ENCODE data around the gene CAPN5.

CAPN5 gene

DNA sequence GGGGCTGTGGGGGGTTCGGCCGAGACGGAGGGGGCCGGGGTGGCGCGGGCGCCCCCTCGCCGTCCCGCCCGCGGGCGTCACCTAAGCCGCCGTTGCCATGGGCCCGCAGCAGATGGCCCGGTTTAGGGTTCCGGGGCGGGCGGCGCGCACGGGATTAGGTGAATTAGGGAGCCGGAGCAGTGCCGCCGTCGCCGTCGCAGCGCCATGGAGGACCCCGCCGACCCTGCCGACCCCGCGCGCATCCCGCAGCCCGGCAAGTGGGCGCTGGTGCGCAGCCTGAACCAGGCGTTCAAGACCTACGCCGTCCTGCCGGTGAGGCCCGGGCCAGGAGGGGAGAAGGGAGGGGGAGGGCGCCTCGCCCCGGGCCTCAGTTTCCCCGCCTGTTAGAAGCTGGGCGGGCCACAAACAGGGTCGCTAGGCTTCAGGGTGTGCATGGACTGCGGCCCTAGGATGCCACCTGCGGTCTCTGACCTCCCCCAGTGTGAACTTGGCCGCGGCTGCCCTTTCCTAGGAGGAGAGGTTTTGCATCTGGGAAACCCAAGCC, 71.4 kb downstream of the CAPN5 start:
- DNase-seq: no peak

DNA sequence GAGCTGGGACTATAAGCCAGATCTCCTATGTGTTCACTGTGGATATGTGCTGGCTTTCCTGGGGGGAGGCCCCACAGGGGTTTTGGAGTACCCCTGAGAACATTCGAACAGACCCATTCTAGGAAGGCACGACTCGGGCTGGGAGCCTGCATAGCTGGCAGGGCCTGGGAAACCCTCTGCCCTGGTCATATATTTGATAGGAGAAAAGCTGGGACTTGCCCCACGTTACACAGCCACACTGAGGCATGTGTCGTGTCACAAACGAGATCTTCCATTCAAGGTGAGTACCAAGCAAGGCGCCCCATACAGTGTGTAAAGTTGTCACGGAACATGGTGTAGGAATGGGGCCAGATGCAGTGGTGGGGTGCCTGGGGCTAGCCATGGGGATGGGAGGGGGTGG, 72.4 kb downstream of the CAPN5 start:
- DNase-seq: no peak

DNA sequence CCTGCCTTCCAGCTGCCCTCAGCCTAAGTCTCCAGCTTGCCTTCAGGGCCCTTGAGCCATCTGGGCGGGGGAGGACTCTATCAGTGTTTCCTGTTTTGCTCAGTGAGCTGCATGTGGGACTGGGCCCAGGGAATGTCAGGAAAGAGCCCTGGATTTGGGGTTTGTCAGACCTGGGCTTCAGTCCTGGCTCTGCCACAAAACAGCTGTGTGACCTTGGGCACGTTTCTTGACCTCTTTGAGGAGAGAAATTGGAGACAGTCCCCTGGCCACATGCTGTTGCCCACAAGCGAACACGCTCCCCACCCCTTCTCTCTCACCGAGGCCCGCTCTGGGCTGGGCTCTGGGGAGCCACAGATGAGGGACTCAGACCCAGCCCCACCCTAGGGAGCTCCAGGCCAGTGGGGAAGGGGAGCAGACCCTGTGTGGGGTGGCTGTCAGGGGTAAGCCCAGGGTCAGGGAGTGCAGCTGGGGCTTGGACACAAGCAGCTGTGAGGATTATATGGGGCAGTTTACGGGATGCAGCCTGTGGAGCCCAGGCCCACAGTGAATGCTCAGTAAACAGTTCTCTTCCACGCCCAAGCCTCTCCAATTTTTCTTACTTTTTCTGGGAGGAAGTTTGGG, 73.6 kb downstream of the CAPN5 start:
- no peak for DNase-seq

DNA sequence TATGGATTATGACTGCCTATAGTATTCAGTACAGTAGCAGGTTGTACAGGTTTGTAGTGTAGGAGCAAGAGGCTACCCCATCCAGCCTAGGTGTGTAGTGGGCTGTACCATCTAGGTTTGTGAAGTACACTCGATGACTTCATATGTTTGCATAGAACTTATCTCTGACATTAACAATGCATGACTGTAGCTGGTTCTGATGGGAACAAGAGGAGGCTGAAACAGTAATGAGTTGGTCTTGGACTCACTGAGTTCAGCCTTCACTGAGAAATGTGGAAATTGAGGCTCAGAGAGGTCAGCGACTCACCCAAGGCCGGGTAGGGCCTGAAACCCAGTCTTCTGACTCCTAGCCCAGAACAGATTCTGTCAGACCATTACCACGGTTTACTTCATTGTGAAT, 74.3 kb downstream of the CAPN5 start:
- DNase-seq: no peak

DNA sequence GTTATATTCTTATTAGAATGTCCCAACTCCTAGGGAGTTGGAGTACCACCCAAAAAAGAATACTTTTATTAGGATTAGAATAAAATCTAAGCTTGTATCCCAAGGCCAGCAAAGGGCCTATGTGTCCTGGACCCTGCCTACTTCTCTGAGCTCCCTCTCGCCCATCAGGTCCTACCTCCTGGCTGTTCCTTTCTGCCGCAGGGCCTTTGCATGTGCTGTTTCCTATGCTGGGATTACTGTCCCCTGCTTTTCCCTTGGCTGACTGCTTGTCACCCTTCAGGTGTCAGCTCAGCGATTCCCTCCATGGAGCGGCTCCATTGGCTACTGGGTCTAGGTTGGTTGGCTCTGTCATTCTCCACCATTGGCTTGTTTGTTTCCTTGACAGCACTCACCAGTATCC, 74.7 kb downstream of the CAPN5 start:
- no peak for DNase-seq

DNA sequence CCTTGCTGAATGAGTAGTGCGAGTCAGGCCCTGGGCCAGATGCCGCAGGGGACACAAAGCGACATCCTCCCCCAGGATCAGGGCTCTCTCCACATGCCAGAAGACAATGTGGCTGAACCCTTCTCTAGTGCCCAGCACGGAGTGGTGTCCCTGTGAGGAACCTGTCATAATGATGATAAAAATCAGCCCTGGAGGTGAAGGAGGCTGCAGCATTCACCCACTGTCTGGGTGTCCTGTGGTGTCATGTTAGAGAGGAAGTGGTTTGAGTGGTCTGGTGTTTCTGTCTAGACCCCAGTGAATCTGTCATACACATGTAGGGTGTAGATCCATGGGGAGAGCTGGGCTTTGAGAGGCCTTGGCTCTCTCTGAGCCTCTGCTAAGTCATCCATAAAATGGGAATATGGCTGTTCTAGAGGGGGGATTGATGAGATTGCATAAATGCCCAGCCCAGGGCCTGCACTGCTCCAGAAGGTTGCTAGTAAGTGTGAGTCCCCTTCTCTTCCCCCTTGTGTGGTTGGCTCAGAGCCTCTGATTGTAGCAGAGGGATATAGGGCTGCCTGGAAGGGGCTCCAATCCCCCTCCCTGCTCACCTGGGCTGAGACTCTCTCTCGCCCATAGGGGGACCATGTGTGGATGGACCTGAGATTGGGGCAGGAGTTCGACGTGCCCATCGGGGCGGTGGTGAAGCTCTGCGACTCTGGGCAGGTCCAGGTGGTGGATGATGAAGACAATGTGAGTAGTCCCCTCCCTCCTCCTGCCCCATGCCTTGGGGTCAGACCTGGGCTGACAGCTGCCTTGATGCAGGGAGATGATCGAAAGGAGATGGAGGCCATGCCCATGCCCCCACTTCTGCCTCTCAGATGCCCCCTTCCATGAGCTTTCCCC, 75.6 kb downstream of the CAPN5 start:
- DNase-seq: no peak

DNA sequence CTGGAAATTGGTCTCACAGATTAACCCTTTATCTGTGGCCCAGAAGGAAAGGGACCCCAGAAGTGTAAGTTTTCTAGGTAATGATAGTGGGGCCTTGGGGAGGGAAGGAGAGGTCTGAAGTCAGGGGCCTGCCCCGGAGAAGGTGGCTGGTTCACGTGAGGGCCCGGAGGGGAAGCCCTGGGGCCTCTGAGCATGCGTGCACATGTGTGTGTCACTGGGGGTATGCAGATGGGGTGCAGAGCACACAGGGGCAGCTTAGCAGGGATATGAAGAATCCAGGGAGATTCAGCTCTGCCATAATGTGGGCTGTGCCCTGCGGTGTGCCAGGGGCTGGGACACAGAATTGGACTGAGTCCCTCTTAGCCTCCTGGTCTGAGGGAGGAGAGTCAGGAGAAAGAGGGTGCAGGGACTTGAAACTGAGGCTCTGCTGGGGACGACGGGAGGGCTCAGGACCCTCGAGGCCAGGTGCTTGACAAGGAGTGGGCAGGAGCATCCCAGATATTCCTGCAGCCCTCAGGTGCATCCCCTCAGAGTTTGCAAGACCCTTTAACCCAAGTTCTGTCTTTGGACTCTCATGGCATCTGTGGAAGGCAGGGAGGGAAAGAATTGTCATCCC, 76.7 kb downstream of the CAPN5 start:
- DNase-seq: no peak

DNA sequence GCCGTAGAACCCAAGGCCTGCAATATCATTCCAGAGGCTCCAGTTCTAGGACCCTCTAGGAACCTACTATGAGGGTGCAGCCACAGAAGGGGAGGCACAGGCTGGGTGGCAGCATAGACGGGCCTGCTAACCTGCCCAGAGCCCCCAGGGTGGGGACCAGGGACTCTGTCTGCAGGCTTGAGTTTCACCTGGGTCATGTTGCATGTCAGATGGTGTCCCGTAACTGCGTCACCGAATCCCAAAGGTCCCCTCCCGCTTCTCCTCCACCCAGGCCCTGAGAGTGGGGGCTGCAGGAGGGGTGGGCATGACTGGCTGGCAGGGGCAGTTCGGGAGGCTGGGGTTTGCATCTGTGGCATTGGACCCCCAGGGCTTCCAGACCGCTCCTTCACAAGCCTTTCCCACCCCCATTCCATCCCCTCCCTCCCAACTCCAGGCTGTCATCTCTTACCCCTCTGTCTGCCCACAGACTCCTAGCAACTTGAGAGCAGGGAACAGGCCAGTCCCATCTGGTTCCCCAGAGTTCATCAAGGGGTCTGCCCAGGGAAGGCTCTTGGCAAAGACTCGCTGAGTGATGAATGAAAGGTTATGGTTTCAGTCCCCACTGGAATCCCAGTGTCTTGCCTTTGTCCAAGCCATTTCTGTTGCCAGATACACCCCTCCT, 77.6 kb downstream of the CAPN5 start:
- DNase-seq: no peak

DNA sequence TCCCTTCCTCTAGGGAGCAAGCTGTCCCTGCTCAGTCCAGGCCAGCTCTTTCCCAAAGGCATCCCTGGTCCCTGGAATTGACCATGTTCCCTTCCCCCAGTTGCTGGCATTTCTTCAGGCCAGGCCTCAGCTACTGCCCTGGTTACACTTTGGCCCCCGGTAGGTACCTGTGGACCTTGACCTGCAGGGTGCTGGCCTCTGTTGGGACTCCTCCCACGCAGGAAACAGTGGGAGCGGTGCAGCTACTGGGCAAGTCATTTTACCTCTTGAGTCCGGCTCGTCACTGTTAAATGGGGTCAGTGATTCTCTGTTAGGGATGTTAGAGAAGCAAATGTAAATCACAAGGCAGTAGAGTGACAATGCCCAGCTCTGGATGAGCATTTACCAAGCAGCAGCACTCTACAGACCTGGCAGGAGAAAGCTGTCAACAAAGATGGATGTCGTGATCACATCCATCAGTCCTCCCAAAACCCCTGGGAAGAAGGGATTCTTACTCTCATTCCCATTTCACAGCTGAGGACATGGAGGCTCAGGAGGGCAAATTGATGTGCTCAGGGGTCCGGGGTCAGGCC, 78.2 kb downstream of the CAPN5 start:
- no peak for DNase-seq

DNA sequence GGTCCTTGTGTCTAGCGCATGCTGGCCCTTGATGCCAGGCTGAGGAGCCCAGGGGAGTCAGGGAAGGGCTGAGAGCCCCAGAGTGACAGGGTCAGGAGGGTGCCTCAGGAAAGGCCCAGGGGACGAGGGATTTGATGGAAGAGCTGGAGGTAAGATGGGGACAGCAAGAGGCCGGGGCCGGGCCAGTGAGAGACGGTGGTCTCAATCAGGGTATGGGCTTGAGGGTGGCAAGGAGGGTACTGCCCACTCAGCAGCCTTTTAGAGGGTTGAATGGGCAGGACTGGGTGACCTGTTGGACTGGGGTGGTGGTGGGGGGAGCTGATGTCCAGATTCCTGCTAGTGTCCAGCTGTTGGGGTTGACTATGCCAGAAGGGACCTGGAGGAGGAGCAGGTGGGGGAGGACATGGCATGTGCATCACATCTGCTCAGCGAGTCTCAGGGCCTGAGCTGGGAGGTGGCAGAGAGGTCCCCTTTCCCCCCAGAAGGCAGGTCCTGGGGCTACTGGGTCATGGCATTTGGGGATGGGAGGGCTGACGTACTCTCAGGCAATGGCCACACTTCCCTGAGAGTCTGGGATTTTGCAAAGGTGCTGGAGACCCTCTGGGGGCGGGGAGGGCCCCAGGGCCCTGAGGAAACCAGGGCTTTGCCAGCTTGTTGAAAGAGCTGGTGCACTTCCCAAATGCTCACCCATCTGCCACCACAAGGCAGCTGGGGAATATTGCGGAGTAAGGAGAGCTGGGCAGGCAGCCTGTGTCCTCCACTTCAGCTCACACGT, 79.7 kb downstream of the CAPN5 start:
- DNase-seq: no peak

DNA sequence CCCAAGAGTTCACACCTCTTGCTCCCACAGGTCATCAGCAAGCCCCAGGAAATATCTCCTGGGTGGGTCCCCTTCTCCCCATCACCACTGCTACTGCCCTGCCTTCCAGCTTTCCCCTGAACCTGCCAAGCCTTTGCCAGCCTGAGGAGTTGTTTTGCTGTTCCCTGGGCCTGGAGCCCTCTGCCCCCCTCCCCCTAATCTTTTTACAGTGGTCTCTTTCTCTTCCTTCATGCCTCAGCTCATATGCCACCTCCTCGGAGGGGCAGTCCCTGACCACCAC, 80.2 kb downstream of the CAPN5 start:
- DNase-seq: no peak

DNA sequence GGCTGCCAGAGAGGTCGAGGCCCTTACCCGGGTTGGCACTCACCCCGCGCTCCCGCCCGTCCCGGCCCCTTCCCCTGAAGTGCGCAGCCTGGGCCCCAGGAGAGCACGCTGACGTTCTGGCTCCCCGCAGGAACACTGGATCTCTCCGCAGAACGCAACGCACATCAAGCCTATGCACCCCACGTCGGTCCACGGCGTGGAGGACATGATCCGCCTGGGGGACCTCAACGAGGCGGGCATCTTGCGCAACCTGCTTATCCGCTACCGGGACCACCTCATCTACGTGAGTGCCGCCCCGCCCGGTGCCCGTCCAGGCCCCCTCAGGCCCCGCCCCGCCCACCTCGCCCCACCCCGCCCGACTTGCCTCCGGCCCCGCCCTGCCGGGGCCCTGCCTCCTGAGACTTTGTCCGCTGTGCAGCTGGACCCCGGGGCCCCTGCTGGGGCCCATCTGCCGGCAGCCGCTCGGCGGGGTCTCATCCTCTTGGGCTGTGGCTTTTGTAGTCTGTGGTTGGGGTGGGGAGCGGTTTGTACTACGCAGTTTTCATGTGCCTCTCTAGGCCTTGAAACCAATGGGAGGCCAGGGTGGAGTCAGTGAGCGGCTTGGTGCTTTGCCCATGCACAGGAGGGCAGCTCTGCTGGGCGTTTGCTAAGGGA, 81.0 kb downstream of the CAPN5 start:
- DNase-seq: peak; percentile 59

DNA sequence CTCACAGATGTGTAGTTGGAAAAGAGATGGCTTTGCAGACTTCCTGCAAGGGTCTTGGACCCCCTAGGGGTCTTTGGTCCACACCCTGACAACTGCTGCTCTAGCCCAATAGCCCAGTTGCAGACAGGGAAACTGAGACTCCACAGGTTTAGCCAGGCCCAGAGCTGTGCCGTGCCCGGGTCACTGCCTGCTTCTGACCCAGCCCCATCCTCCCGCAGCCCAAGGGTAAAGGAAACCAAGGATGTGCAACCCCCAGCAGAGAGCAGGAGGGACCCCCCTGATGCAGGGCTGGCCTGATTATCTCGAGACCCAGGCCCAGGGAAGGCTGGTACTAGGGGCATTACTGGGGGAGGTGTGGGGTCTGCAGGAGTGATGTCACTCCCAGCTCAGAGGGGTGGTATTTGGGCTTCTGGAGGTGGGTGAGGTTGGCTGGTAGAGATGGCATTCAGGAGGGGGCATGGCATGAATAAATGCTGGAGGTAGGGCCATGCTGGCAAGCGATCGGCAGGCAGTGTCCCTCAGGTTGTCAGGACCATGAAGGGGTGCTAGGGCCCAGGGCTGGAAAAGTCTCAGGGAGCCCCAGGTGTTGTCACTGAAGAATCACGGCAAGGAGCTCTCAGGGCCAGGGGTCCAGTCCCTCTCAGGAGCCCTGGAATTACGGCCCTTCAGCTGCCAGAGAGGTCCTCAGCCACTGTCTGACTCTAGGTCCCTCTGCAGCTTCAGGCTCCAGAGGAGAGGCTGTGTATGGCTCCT, 82.4 kb downstream of the CAPN5 start:
- no peak for DNase-seq

DNA sequence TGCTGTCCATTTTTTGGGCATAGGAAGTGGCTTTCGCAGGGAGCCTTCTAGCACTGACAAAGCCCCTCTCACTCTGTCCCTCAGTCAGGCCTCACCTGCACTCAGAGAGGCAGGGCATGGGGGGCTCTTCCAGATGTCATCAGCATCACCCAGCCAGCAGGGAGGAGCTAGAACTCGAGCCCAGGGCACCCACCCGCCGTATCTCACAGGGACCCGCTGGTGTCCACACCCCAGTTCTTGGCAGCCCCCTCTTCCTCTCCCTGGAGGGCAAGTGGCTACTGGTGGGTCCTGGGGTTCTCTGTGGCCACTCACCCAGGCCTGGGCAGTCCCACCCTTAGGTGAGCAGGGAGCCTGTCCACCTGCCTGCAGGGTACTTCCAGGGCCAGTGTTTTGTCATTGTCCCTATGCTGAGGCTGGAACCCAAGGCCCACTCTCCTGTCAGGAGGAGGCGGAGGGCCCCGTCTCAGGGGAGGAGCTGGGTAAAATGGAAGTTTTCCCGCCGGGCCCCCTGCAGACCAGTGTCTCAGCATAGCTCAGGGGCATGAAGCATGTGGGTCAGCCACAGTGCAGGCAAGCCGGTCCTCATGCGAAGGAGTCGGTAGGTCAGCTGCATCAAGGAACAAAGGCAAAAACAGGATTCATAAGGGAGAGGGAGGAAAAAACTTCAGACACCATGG, 83.1 kb downstream of the CAPN5 start:
- no peak for DNase-seq

DNA sequence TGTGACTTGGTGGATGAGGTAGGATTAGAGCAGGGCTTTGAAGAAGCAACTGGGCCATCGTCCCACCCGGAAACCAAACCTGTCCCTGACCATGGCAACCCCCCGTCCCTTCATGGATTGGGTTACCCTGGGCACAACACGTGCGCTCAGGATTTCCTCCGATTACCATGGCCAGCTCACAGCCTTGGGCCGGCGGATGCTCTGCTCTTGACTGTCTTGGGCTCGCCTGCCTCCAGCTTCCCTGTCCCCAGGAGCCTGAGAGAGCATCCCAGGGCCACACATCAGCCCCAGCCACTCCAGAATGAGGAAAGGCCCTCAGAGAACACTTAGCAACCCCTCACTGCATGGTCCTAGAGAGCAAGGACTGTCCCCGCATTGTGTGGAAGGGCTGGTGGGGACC, 84.1 kb downstream of the CAPN5 start:
- no peak for DNase-seq

DNA sequence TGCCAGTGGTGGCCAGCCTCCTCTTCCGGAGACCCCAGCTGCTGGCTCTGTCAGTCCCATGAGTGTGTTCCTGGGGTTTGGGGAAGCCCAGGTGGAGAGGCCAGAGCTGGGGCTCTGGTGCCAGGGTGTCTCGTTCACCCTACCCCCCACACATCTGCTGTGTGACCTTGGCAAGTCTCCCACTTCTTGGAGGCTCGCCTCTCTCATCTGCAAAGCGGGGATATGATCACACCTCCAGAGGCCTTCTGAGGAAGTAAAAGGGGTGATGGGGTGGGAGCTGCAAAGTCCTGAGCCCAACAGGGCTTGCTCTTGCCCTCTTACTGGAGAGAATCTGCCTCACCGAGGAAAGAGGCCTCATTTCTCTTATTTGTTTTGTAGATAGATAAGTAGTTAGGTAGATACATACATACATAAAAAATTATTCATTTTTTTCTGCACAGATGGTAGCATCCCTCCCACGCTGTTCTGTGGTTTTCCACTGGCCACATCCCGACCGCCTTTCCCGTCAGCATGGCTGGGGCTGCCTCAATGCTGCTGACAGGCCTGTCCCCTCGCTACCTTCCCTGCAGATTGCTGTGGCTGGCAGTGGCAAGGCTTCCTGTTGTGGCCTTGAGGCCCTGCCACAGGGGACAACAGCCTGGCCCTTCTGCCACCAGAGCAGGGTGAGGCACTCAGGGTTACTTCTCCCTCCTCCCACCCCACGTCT, 85.2 kb downstream of the CAPN5 start:
- no peak for DNase-seq

DNA sequence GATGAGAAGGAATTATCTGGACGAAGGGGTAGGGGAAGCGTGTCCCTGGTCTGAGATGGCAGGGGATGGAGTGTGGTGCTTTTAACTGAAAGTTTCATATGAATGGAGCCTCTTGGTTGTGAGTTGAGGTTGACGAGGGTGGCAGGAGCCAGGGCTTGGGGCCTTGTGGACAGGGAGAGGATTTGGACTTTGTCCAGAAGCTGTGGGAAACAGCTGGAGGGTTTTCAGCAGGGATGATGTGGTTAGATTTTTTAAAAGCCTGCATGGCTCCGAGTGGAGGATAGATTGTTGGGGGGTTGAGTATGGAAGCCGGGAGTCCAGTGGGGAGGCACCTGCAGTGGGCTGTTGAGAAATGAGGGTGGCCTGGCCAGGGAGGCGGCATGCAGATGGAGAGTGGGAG, 86.1 kb downstream of the CAPN5 start:
- DNase-seq: no peak

DNA sequence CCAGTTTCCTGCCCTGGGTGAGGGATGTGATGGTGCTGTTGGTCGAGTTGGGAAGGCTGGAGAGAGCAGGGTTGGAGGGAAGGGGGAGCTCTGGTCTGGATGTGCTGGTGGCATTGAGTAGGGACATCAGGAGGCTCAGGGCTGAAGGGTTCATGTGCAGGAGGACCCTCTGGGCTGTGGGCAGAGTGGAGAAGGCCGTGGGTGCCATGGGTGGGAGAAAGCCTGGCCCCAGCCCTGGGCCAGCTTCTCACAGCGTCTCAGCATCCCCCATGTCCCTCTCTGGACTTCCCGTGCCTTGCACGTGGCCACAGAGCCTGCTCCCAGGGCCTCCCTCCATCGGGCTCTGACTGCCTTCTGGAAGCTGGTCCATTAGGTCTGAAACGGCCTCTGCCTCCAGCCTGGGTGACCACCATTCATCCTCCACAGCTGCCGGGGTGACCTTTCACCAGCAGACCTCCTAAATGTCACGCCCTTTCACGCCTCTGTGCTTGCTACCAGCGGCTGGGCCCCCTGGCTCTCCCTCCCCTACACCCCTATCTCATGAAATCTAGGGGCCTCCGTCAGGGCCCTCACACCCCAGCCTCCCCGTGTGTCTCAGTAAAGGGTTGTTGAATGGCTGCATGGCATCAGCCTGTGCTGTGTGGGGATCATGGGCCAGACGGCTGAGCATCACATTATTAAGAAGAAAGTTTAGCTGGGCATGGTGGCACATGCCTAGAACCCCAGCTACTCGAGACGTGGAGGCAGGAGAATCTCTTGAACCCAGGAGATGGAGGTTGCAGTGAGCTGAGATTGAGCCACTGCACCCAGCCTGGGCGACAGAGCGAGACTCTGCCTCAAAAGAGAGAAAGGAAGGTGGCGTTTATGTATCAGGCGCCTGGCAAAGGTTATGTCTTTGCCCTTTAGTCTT, 86.8 kb downstream of the CAPN5 start:
- no peak for DNase-seq
